Cerebellar cortex (tissue), 1 donor: ENCODE data around the gene MYCBP2.
A peak's percentile ranks its signal among the peaks of the same experiment; 100 is the strongest.
"Not testable (repeated sequence)": the region's sequence is repeated elsewhere in the genome, so short reads cannot be mapped to it uniquely, and the experiment has no call there.

Source experiments
- DNase-seq: peaks from one replicate; pipeline ENCODE4 v3.0.0-alpha.2; 2015; ENCODE audit warnings: low spot score

The MYCBP2 gene

GRCh38 chr13:77198995-77199394, 127.9 kb downstream of the MYCBP2 start:
- not testable (repeated sequence) for DNase-seq

- no peak for DNase-seq
Observed at GRCh38 chr13:77196052-77196618, 130.8 kb downstream of the MYCBP2 start.

- no peak for DNase-seq
Observed at GRCh38 chr13:77190349-77190958, 136.4 kb downstream of the MYCBP2 start.

GRCh38 chr13:77185721-77186120, 141.2 kb downstream of the MYCBP2 start:
- no peak for DNase-seq

- DNase-seq: no peak
Observed at GRCh38 chr13:77184455-77184854, 142.4 kb downstream of the MYCBP2 start.

- DNase-seq: no peak
Observed at GRCh38 chr13:77180011-77180410, 146.9 kb downstream of the MYCBP2 start.

- DNase-seq: no peak
Observed at GRCh38 chr13:77177646-77178045, 149.2 kb downstream of the MYCBP2 start.

GRCh38 chr13:77176350-77176749, 150.5 kb downstream of the MYCBP2 start:
- no peak for DNase-seq

- DNase-seq: no peak
Observed at GRCh38 chr13:77172650-77173049, 154.2 kb downstream of the MYCBP2 start.

GRCh38 chr13:77171451-77171850, 155.4 kb downstream of the MYCBP2 start:
- no peak for DNase-seq

- no peak for DNase-seq
Observed at GRCh38 chr13:77168237-77168636, 158.7 kb downstream of the MYCBP2 start.

GRCh38 chr13:77150651-77151050, 176.2 kb downstream of the MYCBP2 start:
- no peak for DNase-seq

GRCh38 chr13:77143431-77143830, 183.5 kb downstream of the MYCBP2 start:
- DNase-seq: no peak

- no peak for DNase-seq
Observed at GRCh38 chr13:77139306-77139705, 187.6 kb downstream of the MYCBP2 start.

- DNase-seq: no peak
Observed at GRCh38 chr13:77138813-77139212, 188.1 kb downstream of the MYCBP2 start.

GRCh38 chr13:77136902-77137420, 189.9 kb downstream of the MYCBP2 start:
- peak; percentile 44 for DNase-seq

- DNase-seq: no peak
Observed at GRCh38 chr13:77124423-77124822, 202.5 kb downstream of the MYCBP2 start.

- DNase-seq: no peak
Observed at GRCh38 chr13:77118134-77118533, 208.8 kb downstream of the MYCBP2 start.

- no peak for DNase-seq
Observed at GRCh38 chr13:77114271-77114670, 212.6 kb downstream of the MYCBP2 start.

- no peak for DNase-seq
Observed at GRCh38 chr13:77113496-77113895, 213.4 kb downstream of the MYCBP2 start.

GRCh38 chr13:77105051-77105450, 221.8 kb downstream of the MYCBP2 start:
- no peak for DNase-seq

- no peak for DNase-seq
Observed at GRCh38 chr13:77099415-77099814, 227.5 kb downstream of the MYCBP2 start.

- no peak for DNase-seq
Observed at GRCh38 chr13:77095288-77095687, 231.6 kb downstream of the MYCBP2 start.

- DNase-seq: no peak
Observed at GRCh38 chr13:77094773-77095172, 232.1 kb downstream of the MYCBP2 start.
